ENCODE measurements around the gene CCDC102B.

DNA sequence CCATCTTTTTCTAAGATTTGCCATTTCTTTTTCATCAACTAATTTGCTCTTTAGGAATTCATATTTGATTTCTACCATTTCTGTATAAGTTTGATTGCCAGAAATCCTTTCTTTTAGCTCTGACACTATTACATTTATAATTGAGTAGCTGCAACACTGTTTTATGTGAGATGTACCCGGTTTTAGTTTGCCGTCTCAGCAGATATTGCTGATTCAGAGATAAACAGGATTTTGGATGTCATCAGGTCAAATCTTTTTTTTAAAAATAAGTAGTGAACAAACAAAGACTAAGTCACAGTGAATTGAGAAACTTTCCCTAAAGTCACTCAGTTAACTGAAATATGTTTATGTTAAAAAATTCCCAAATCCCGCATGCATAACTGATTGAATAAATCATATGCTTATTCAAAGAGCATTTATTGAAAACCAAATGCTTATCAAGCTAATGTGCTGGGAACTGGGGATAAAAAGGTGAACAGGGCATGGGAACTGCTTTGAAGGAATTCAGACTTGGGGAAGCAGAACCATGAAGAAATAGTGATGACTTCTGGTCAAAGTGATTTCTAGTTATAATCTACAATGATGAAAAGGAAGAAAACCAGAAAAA is 19.5 kb upstream of the CCDC102B start:
- TF ChIP-seq, protein P1, sequence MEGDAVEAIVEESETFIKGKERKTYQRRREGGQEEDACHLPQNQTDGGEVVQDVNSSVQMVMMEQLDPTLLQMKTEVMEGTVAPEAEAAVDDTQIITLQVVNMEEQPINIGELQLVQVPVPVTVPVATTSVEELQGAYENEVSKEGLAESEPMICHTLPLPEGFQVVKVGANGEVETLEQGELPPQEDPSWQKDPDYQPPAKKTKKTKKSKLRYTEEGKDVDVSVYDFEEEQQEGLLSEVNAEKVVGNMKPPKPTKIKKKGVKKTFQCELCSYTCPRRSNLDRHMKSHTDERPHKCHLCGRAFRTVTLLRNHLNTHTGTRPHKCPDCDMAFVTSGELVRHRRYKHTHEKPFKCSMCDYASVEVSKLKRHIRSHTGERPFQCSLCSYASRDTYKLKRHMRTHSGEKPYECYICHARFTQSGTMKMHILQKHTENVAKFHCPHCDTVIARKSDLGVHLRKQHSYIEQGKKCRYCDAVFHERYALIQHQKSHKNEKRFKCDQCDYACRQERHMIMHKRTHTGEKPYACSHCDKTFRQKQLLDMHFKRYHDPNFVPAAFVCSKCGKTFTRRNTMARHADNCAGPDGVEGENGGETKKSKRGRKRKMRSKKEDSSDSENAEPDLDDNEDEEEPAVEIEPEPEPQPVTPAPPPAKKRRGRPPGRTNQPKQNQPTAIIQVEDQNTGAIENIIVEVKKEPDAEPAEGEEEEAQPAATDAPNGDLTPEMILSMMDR (IDR thresholded peaks at IDR 0.05; ENCODE audit: insufficient read depth, low read length, poor library complexity, severe bottlenecking), result no peak
- no peak for TF ChIP-seq EZH2phosphoT487 (conservative IDR thresholded peaks at IDR 0.05; ENCODE audit: low read length)

All from SU-DHL-6 (cell line).